ENCODE data around the gene TMEM108. TPM values are rescaled to one million over a fixed set of nuclear protein-coding genes. Genes with fewer than 3 reads are reported as not detected.

TMEM108 gene
- total and polyA plus RNA-seq, 10 of the 15 experiments (the other 5 are each of a cell fraction or from before 2014, with no cell fraction given), result 0.02 to 0.58 (median 0.12) TPM; not detected in 5

- 21% methylated on average over 3 of the region's 3 CpGs for WGBS (ENCODE audit: insufficient coverage, insufficient replicate concordance, low lambda C conversion rate, missing lambda C conversion rate)
- Histone ChIP-seq H3K27me3 (replicated peaks in 1 of 2; ENCODE audit: control insufficient read depth in 2 of 2, insufficient read depth in 2 of 2, low read length in 1 of 2) (peaks cover 2 to 3% of the 10 kb centered on the region in 2 experiments), H3K79me2 (ENCODE audit: control insufficient read depth, insufficient read depth, low read length) (no peaks in the 10 kb centered on the region), H3K4me2 (ENCODE audit: control insufficient read depth, insufficient read depth) (no peak overlapping the region), H2AFZ (ENCODE audit: control insufficient read depth, low read depth, low read length) (no peak overlapping the region), H3K4me1 (ENCODE audit: control insufficient read depth, insufficient read depth, low read length) (no peaks in the 10 kb centered on the region), H3K27ac (ENCODE audit: control insufficient read depth, insufficient read depth) (no peak overlapping the region), H3K4me3 (no peak overlapping the region), H3K9ac (ENCODE audit: control insufficient read depth, insufficient read depth, low read length) (no peak overlapping the region), H3K9me3 (replicated peaks; ENCODE audit: control insufficient read depth, insufficient read depth, low read length) (no peaks in the 10 kb centered on the region), H4K20me1 (ENCODE audit: control insufficient read depth, insufficient read depth) (no peaks in the 10 kb centered on the region), H3K36me3 (ENCODE audit: control insufficient read depth in 2 of 2, insufficient read depth in 2 of 2, low read length in 1 of 2) (no peaks in the 10 kb centered on the region)
- no peak for FAIRE-seq
- in situ Hi-C loops (cut with MboI) (no loop called here), intact Hi-C loops (cut with micrococcal nuclease; ENCODE audit: unreplicated experiment) (no loop called here)
- no peak for ATAC-seq
- ChIA-PET SMC1A (ENCODE audit: uncharacterized antibody, unreplicated experiment) (no interaction called here), RAD21 (ENCODE audit: unreplicated experiment) (no interaction called here), CTCF (no interaction called here), POLR2A (no interaction called here)
- BruUV-seq (replicated peaks), result no TSS peak
- DNase-seq (ENCODE audit: low read depth, low spot score), result no peak
- TF ChIP-seq NFYB (IDR thresholded peaks at IDR 0.05; ENCODE audit: insufficient read depth, low read depth, low read length) (no peak), PBX3 (IDR thresholded peaks at IDR 0.05; ENCODE audit: insufficient replicate concordance, low read depth, low read length) (no peak), MYC (IDR thresholded peaks at IDR 0.05; ENCODE audit: insufficient read depth, insufficient read length, insufficient replicate concordance, low read length, severe bottlenecking) (no peak), CHD1 (IDR thresholded peaks at IDR 0.05; ENCODE audit: low read depth, low read length) (no peak), ZBTB40 (IDR thresholded peaks at IDR 0.05; ENCODE audit: borderline replicate concordance) (no peak), ZNF384 (IDR thresholded peaks at IDR 0.05; ENCODE audit: borderline replicate concordance, low read depth, low read length) (no peak), RUNX3 (IDR thresholded peaks at IDR 0.05; ENCODE audit: low read length) (no peak), POLR2AphosphoS5 (IDR thresholded peaks at IDR 0.05; ENCODE audit: low read length) (no peak), HDAC6 (IDR thresholded peaks at IDR 0.05; ENCODE audit: unreplicated experiment) (no peak), SUPT20H (IDR thresholded peaks at IDR 0.05; ENCODE audit: borderline replicate concordance, control insufficient read depth, low read depth, low read length) (no peak)
- TF ChIP-seq, protein P1, sequence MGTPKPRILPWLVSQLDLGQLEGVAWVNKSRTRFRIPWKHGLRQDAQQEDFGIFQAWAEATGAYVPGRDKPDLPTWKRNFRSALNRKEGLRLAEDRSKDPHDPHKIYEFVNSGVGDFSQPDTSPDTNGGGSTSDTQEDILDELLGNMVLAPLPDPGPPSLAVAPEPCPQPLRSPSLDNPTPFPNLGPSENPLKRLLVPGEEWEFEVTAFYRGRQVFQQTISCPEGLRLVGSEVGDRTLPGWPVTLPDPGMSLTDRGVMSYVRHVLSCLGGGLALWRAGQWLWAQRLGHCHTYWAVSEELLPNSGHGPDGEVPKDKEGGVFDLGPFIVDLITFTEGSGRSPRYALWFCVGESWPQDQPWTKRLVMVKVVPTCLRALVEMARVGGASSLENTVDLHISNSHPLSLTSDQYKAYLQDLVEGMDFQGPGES (IDR thresholded peaks at IDR 0.05), result no peak
- TF ChIP-seq, protein P2, sequence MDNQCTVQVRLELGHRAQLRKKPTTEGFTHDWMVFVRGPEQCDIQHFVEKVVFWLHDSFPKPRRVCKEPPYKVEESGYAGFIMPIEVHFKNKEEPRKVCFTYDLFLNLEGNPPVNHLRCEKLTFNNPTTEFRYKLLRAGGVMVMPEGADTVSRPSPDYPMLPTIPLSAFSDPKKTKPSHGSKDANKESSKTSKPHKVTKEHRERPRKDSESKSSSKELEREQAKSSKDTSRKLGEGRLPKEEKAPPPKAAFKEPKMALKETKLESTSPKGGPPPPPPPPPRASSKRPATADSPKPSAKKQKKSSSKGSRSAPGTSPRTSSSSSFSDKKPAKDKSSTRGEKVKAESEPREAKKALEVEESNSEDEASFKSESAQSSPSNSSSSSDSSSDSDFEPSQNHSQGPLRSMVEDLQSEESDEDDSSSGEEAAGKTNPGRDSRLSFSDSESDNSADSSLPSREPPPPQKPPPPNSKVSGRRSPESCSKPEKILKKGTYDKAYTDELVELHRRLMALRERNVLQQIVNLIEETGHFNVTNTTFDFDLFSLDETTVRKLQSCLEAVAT (IDR thresholded peaks at IDR 0.05), result no peak
- TF ChIP-seq, protein P3, sequence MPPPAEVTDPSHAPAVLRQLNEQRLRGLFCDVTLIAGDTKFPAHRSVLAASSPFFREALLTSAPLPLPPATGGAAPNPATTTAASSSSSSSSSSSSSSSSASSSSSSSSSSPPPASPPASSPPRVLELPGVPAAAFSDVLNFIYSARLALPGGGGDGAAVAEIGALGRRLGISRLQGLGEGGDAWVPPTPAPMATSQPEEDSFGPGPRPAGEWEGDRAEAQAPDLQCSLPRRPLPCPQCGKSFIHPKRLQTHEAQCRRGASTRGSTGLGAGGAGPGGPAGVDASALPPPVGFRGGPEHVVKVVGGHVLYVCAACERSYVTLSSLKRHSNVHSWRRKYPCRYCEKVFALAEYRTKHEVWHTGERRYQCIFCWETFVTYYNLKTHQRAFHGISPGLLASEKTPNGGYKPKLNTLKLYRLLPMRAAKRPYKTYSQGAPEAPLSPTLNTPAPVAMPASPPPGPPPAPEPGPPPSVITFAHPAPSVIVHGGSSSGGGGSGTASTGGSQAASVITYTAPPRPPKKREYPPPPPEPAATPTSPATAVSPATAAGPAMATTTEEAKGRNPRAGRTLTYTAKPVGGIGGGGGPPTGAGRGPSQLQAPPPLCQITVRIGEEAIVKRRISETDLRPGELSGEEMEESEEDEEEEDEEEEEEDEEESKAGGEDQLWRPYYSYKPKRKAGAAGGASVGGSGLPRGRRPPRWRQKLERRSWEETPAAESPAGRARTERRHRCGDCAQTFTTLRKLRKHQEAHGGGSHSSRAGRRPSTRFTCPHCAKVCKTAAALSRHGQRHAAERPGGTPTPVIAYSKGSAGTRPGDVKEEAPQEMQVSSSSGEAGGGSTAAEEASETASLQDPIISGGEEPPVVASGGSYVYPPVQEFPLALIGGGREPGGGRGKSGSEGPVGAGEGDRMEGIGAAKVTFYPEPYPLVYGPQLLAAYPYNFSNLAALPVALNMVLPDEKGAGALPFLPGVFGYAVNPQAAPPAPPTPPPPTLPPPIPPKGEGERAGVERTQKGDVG (CRISPR knock-in tag; IDR thresholded peaks at IDR 0.05), result no peak
These were observed 12.6 kb upstream of the TMEM108 start for GRCh38 chr3:133025546-133025945.

Data from GM12878 (cell line).